ENCODE results near the gene RNF167.

The RNF167 gene

GRCh38 chr17:4897198-4897687 is 42.8 kb upstream of the RNF167 start:
- H3K4me1 ChIP-seq (ENCODE audit: control insufficient read depth, insufficient read depth, low read length, poor library complexity, severe bottlenecking): no peaks in the 10 kb centered on the region
- H3K27ac ChIP-seq (ENCODE audit: low read depth, low read length, severe bottlenecking): no peak overlapping the region
- H3K4me3 ChIP-seq (ENCODE audit: extremely low read depth, insufficient read depth, low read length, poor library complexity, severe bottlenecking): no peak overlapping the region
- WGBS, 2 experiments (ENCODE audit: insufficient coverage in 2 of 2): 88 to 97% methylated on average over 5 to 9 of the region's 10 CpGs
- H3K9me3 ChIP-seq (ENCODE audit: control insufficient read depth, low read length): peaks cover 4% of the 10 kb centered on the region
- peaks cover 79% of the 10 kb centered on the region for H3K36me3 ChIP-seq (ENCODE audit: control insufficient read depth, insufficient read depth, low read length)

DNA sequence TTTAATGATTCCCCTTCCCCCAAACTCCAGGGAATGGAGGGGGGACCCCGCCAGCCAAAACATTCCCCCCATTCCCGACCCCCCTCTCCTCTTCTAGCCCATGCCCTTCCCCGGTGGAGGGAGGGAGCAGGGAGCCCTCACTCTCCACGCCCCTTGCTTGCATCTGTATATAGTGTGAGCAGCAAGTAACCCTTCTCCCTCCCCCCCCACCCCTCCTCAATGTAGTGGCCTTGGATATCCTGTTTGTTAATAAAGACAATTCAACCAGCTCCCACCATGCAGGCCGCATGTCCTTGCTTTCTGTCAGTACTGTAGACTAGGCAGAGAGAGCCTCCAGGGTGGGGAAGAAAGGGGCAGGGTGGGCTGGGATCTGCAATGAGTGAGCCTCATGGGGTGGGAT is 42.3 kb upstream of the RNF167 start:
- Histone ChIP-seq H3K4me1 (ENCODE audit: control insufficient read depth, insufficient read depth, low read length, poor library complexity, severe bottlenecking) (no peaks in the 10 kb centered on the region), H3K36me3 (ENCODE audit: control insufficient read depth, insufficient read depth, low read length) (peaks cover 74% of the 10 kb centered on the region), H3K4me3 (ENCODE audit: extremely low read depth, insufficient read depth, low read length, poor library complexity, severe bottlenecking) (no peak overlapping the region), H3K9me3 (ENCODE audit: control insufficient read depth, low read length) (peaks cover 4% of the 10 kb centered on the region), H3K27ac (ENCODE audit: low read depth, low read length, severe bottlenecking) (no peak overlapping the region)
- no CpG with 5 or more reads among the region's 5 CpGs for WGBS, 2 experiments (ENCODE audit: insufficient coverage in 2 of 2)

- H3K36me3 ChIP-seq (ENCODE audit: control insufficient read depth, insufficient read depth, low read length): peaks cover 68% of the 10 kb centered on the region
- peaks cover 4% of the 10 kb centered on the region for H3K9me3 ChIP-seq (ENCODE audit: control insufficient read depth, low read length)
- H3K4me3 ChIP-seq (ENCODE audit: extremely low read depth, insufficient read depth, low read length, poor library complexity, severe bottlenecking): no peak overlapping the region
- H3K27ac ChIP-seq (ENCODE audit: low read depth, low read length, severe bottlenecking): no peak overlapping the region
- no peaks in the 10 kb centered on the region for H3K4me1 ChIP-seq (ENCODE audit: control insufficient read depth, insufficient read depth, low read length, poor library complexity, severe bottlenecking)
- WGBS, 2 experiments (ENCODE audit: insufficient coverage in 2 of 2): 94% methylated on average over 5 to 8 of the region's 8 CpGs
These were observed 41.7 kb upstream of the RNF167 start for GRCh38 chr17:4898351-4898750.

GRCh38 chr17:4898927-4899326 is 41.1 kb upstream of the RNF167 start:
- Histone ChIP-seq H3K27ac (ENCODE audit: low read depth, low read length, severe bottlenecking) (no peak overlapping the region), H3K4me1 (ENCODE audit: control insufficient read depth, insufficient read depth, low read length, poor library complexity, severe bottlenecking) (no peaks in the 10 kb centered on the region), H3K36me3 (ENCODE audit: control insufficient read depth, insufficient read depth, low read length) (peaks cover 62% of the 10 kb centered on the region), H3K4me3 (ENCODE audit: extremely low read depth, insufficient read depth, low read length, poor library complexity, severe bottlenecking) (no peak overlapping the region), H3K9me3 (ENCODE audit: control insufficient read depth, low read length) (peaks cover 4% of the 10 kb centered on the region)
- WGBS, 2 experiments (ENCODE audit: insufficient coverage in 2 of 2): 90% methylated on average over 26 to 34 of the region's 34 CpGs

GRCh38 chr17:4899341-4900230 is 40.5 kb upstream of the RNF167 start, which contains the start of gene C17orf107:
TSS of gene C17orf107 (plus strand) at chr17:4899536. CDS start at chr17:4899763, 227 bp downstream.
- H3K4me1 ChIP-seq (ENCODE audit: control insufficient read depth, insufficient read depth, low read length, poor library complexity, severe bottlenecking): no peaks in the 10 kb centered on the region
- 91 to 94% methylated on average over 60 of the region's 60 CpGs for WGBS, 2 experiments (ENCODE audit: insufficient coverage in 2 of 2)
- peaks cover 57% of the 10 kb centered on the region for H3K36me3 ChIP-seq (ENCODE audit: control insufficient read depth, insufficient read depth, low read length)
- H3K4me3 ChIP-seq (ENCODE audit: extremely low read depth, insufficient read depth, low read length, poor library complexity, severe bottlenecking): no peak within 1 kb of the TSS
- H3K9me3 ChIP-seq (ENCODE audit: control insufficient read depth, low read length): peaks cover 4% of the 10 kb centered on the region
- H3K27ac ChIP-seq (ENCODE audit: low read depth, low read length, severe bottlenecking): no peak within 1 kb of the TSS

GRCh38 chr17:4900231-4901107 is 39.6 kb upstream of the RNF167 start:
- Histone ChIP-seq H3K4me1 (ENCODE audit: control insufficient read depth, insufficient read depth, low read length, poor library complexity, severe bottlenecking) (no peaks in the 10 kb centered on the region), H3K9me3 (ENCODE audit: control insufficient read depth, low read length) (peaks cover 4% of the 10 kb centered on the region), H3K36me3 (ENCODE audit: control insufficient read depth, insufficient read depth, low read length) (peaks cover 48% of the 10 kb centered on the region), H3K4me3 (ENCODE audit: extremely low read depth, insufficient read depth, low read length, poor library complexity, severe bottlenecking) (no peak overlapping the region), H3K27ac (ENCODE audit: low read depth, low read length, severe bottlenecking) (no peak overlapping the region)
- 92 to 95% methylated on average over 61 to 65 of the region's 65 CpGs for WGBS, 2 experiments (ENCODE audit: insufficient coverage in 2 of 2)

DNA sequence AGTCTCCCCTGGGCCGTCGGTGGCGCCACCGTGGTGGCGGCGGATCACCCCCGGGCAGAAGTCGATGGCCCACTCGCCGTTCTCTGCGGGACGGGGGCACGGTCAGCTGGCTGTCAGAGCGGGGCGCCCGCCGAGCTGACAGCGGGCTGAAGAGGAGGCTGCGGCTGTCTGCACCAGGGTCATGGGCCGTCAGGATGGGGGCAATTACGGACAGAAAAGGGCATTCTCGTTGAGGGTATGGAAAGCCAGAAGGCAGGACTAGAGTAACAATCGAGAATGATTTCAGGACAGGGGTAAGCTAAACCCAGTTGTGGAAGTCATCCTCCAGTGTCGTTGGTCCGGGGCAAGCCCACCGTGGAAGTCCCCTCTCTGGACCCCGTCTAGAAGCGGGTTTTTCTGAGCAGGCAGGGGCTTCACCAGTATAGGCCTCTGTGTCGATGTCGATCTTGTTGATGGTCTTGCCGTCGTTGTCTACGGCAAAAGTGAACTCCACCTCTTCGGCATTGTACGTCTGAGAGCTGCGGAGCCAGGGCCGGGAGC is 38.9 kb upstream of the RNF167 start:
- H3K9me3 ChIP-seq (ENCODE audit: control insufficient read depth, low read length): peaks cover 4% of the 10 kb centered on the region
- no peak overlapping the region for H3K4me3 ChIP-seq (ENCODE audit: extremely low read depth, insufficient read depth, low read length, poor library complexity, severe bottlenecking)
- WGBS, 2 experiments (ENCODE audit: insufficient coverage in 2 of 2): 97 to 98% methylated on average over 35 to 37 of the region's 37 CpGs
- H3K36me3 ChIP-seq (ENCODE audit: control insufficient read depth, insufficient read depth, low read length): peaks cover 41% of the 10 kb centered on the region
- no peaks in the 10 kb centered on the region for H3K4me1 ChIP-seq (ENCODE audit: control insufficient read depth, insufficient read depth, low read length, poor library complexity, severe bottlenecking)
- no peak overlapping the region for H3K27ac ChIP-seq (ENCODE audit: low read depth, low read length, severe bottlenecking)

GRCh38 chr17:4901648-4902344 is 38.3 kb upstream of the RNF167 start:
- no peaks in the 10 kb centered on the region for H3K4me1 ChIP-seq (ENCODE audit: control insufficient read depth, insufficient read depth, low read length, poor library complexity, severe bottlenecking)
- H3K9me3 ChIP-seq (ENCODE audit: control insufficient read depth, low read length): peaks cover 4% of the 10 kb centered on the region
- no peak overlapping the region for H3K27ac ChIP-seq (ENCODE audit: low read depth, low read length, severe bottlenecking)
- no peak overlapping the region for H3K4me3 ChIP-seq (ENCODE audit: extremely low read depth, insufficient read depth, low read length, poor library complexity, severe bottlenecking)
- peaks cover 35% of the 10 kb centered on the region for H3K36me3 ChIP-seq (ENCODE audit: control insufficient read depth, insufficient read depth, low read length)
- 92 to 97% methylated on average over 27 to 34 of the region's 48 CpGs for WGBS, 2 experiments (ENCODE audit: insufficient coverage in 2 of 2)

- no peaks in the 10 kb centered on the region for H3K4me1 ChIP-seq (ENCODE audit: control insufficient read depth, insufficient read depth, low read length, poor library complexity, severe bottlenecking)
- no peak overlapping the region for H3K4me3 ChIP-seq (ENCODE audit: extremely low read depth, insufficient read depth, low read length, poor library complexity, severe bottlenecking)
- H3K9me3 ChIP-seq (ENCODE audit: control insufficient read depth, low read length): peaks cover 4% of the 10 kb centered on the region
- whole genome bisulfite sequencing, 2 experiments (ENCODE audit: insufficient coverage in 2 of 2): 84 to 91% methylated on average over 4 to 5 of the region's 8 CpGs
- H3K27ac ChIP-seq (ENCODE audit: low read depth, low read length, severe bottlenecking): no peak overlapping the region
- peaks cover 27% of the 10 kb centered on the region for H3K36me3 ChIP-seq (ENCODE audit: control insufficient read depth, insufficient read depth, low read length)
These were observed 37.5 kb upstream of the RNF167 start for GRCh38 chr17:4902540-4902939.
